Measurements from ENCODE around the gene CELF5. TPM values are rescaled to one million over a fixed set of nuclear protein-coding genes. Genes with fewer than 3 reads are reported as not detected.
"Not testable (repeated sequence)": the region's sequence is repeated elsewhere in the genome, so short reads cannot be mapped to it uniquely, and the experiment has no call there.

The CELF5 gene
- total RNA-seq, 4 donors from 2014 or later, result not detected

DNA sequence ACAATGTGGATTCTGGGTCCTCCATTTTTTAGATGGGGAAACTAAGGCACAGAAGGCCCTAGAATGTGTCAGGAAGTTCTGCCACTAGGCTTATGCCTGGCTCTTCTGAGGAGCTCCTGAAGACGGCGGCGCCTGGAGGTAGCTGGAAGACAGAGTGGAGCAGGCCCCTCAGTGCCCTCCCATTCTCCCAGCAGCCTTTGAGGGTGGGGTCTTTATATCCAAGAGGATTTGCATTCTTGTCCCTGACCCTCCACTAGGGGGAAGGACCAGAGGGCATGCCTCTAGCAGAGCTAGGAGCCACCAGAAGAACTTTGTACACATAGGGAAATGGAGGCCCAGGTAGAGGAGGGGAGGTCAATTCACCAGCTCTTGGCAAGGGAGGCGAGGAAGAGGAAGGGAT, 9.4 kb downstream of the CELF5 start:
- peaks cover 0 to 60% (median 0%) of the 10 kb centered on the region in 4 donors for H3K27me3 ChIP-seq
- no peak for DNase-seq
- no peak overlapping the region for H3K4me3 ChIP-seq
- no peak for TF ChIP-seq POLR2A (IDR thresholded peaks at IDR 0.05)
- TF ChIP-seq, protein P1, sequence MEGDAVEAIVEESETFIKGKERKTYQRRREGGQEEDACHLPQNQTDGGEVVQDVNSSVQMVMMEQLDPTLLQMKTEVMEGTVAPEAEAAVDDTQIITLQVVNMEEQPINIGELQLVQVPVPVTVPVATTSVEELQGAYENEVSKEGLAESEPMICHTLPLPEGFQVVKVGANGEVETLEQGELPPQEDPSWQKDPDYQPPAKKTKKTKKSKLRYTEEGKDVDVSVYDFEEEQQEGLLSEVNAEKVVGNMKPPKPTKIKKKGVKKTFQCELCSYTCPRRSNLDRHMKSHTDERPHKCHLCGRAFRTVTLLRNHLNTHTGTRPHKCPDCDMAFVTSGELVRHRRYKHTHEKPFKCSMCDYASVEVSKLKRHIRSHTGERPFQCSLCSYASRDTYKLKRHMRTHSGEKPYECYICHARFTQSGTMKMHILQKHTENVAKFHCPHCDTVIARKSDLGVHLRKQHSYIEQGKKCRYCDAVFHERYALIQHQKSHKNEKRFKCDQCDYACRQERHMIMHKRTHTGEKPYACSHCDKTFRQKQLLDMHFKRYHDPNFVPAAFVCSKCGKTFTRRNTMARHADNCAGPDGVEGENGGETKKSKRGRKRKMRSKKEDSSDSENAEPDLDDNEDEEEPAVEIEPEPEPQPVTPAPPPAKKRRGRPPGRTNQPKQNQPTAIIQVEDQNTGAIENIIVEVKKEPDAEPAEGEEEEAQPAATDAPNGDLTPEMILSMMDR (IDR thresholded peaks at IDR 0.05), result no peak
- WGBS, 2 donors, result 29 to 78% methylated on average over 1 to 3 of the region's 4 CpGs
- no peaks in the 10 kb centered on the region for H3K36me3 ChIP-seq
- intact Hi-C loops (cut with DNase I), result no loop called here
- H3K27ac ChIP-seq, result no peak overlapping the region
- H3K9me3 ChIP-seq, result no peaks in the 10 kb centered on the region
- H3K4me1 ChIP-seq, result no peaks in the 10 kb centered on the region

DNA sequence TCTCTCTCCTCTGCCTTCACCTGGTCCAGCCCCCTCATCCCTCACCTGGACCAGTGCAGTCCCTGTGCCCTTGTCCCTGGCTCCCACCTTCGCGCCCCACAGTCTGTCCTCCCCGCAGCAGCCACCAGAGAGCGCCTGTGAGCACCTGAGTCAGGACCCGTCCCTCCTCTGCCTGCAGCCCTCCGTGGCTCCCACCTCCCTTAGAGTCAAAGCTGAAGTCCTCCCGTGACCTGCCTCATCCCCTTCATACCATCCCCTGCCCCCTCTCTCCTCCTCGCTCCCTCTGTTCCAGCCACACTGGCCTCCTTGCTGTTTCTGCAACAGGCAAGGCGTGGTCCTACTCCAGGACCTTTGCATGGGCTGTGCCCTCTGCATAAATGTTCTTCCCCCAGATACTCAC, 10.3 kb downstream of the CELF5 start:
- WGBS, 2 donors, result 45 to 62% methylated on average over 9 of the region's 9 CpGs
- Histone ChIP-seq H3K4me1 (no peaks in the 10 kb centered on the region), H3K36me3 (no peaks in the 10 kb centered on the region), H3K27ac (no peak overlapping the region), H3K4me3 (no peak overlapping the region), H3K9me3 (no peaks in the 10 kb centered on the region), H3K27me3 (peaks cover 0 to 50% (median 0%) of the 10 kb centered on the region in 4 donors)
- no peak for DNase-seq
- intact Hi-C loops (cut with DNase I), result no loop called here
- TF ChIP-seq POLR2A (IDR thresholded peaks at IDR 0.05), result no peak
- TF ChIP-seq, protein P1 (IDR thresholded peaks at IDR 0.05), result no peak

DNA sequence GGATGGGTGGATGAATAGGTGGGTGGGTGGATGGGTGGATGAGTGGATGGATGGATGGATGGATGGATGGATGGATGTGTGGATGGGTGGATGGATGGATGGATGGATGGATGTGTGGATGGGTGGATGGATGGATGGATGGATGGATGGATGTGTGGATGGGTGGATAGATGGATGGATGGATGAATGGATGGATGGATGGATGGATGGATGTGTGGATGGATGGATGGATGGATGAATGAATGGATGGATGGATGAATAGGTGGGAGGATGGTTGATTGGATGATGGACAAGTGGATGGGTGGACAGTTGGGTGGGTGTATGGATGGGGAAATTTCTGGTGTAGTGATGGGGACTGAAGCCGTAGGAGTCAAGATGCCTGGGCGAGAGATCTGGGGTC, 11.1 kb downstream of the CELF5 start:
- H3K4me1 ChIP-seq; H3K9me3 ChIP-seq; intact Hi-C loops (cut with DNase I); H3K27ac ChIP-seq; DNase-seq; H3K4me3 ChIP-seq; H3K36me3 ChIP-seq: not testable (repeated sequence)
- 77 to 83% methylated on average over 2 of the region's 2 CpGs for WGBS, 2 donors
- peaks cover 0 to 42% (median 0%) of the 10 kb centered on the region in 4 donors for H3K27me3 ChIP-seq

DNA sequence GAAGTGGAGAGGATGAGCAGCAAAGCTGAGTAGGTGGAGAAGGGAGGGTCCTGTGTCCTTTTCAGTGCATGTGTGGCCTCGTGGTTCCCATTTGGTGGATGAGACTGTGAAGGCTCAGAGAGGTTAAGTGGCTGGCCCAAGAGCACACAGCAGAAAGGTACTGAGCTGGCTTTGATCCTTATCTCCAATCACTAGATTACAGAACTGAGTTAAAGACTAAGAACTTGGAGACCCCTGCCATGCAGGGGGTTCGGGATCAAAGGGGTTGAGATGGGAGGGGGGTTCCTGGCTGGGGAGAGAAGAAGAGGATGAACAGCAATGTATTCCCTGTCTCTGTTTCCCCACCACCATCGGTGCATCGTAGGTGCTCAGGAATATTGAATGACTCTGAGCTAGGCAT, 11.8 kb downstream of the CELF5 start:
- no peaks in the 10 kb centered on the region for H3K9me3 ChIP-seq

DNA sequence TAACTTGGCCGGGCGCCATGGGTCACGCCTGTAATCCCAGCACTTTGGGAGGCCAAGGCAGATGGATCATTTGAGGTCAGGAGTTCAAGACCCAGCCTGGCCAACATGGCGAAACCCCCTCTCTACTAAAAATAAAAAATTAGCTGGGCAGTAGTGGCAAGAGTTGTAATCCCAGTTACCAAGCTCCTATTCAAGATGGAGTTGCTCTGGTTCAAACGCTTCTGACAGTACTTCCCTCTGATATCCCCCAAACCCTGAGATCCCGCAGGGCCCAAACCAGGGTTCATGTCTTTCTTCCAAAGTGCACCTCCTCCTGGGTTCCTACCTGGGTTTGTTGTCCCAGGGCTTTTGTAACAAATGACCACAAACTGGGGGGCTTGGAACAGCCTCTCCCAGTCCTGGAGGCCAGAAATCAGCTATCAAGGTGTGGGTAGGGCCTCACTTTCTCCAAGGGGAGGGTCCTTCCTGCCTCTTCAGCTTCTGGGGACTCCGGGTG, 13.7 kb downstream of the CELF5 start:
- Histone ChIP-seq H3K4me1 (no peaks in the 10 kb centered on the region), H3K36me3 (no peaks in the 10 kb centered on the region), H3K9me3 (no peaks in the 10 kb centered on the region), H3K27ac (no peak overlapping the region), H3K27me3 (peaks cover 0 to 24% (median 0%) of the 10 kb centered on the region in 4 donors), H3K4me3 (no peak overlapping the region)
- intact Hi-C loops (cut with DNase I), result no loop called here
- WGBS, 2 donors, result 79 to 84% methylated on average over 6 to 7 of the region's 7 CpGs
- TF ChIP-seq, protein P1 (IDR thresholded peaks at IDR 0.05), result no peak
- no peak for TF ChIP-seq POLR2A (IDR thresholded peaks at IDR 0.05)
- no peak for DNase-seq

More for the DNA sequence above, 11.8 kb downstream of the CELF5 start:
- intact Hi-C loops (cut with DNase I), result no loop called here
- Histone ChIP-seq H3K4me3 (no peak overlapping the region), H3K36me3 (no peaks in the 10 kb centered on the region), H3K27me3 (peaks cover 0 to 36% (median 0%) of the 10 kb centered on the region in 4 donors), H3K27ac (no peak overlapping the region), H3K4me1 (no peaks in the 10 kb centered on the region)
- 61% methylated on average over 4 of the region's 4 CpGs for WGBS, 2 donors
- TF ChIP-seq POLR2A (IDR thresholded peaks at IDR 0.05), result no peak
- TF ChIP-seq, protein P1 (IDR thresholded peaks at IDR 0.05), result no peak
- DNase-seq, result no peak

DNA sequence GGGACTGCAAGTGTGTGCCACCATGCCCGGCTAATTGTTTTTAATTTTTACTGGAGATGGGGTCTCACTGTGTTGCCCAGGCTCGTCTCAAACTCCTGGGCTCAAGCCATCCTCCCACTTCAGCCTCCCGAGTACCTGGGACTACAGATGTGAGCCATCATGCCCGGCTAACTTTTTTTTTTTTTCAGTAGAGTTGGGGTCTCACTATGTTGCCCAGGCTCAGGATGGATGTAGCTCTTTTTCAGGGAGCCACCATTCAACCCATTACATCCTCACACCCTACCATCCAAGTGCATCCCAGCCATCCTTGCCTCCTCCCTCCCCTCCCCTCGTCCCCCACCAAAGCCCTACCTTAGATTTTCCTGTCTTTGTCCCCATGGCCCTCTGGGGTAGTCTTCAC, 14.9 kb downstream of the CELF5 start:
- intact Hi-C loops (cut with DNase I), result no loop called here
- Histone ChIP-seq H3K27me3 (peaks cover 0 to 12% (median 0%) of the 10 kb centered on the region in 4 donors), H3K36me3 (no peaks in the 10 kb centered on the region), H3K9me3 (no peaks in the 10 kb centered on the region), H3K27ac (no peak overlapping the region), H3K4me1 (no peaks in the 10 kb centered on the region), H3K4me3 (no peak overlapping the region)
- TF ChIP-seq, protein P1 (IDR thresholded peaks at IDR 0.05), result no peak
- no peak for TF ChIP-seq POLR2A (IDR thresholded peaks at IDR 0.05)
- no peak for DNase-seq
- WGBS, 2 donors, result 69% methylated on average over 5 of the region's 5 CpGs

Measured in esophagus squamous epithelium (tissue), 5 donors.